Endothelial cell of umbilical vein (primary cell): ENCODE results near the gene FBN2. TPM values are rescaled to one million over a fixed set of nuclear protein-coding genes. Genes with fewer than 3 reads are reported as not detected.

ENCODE experiments used
- BruUV-seq: library from RNA; stranded (reverse); fragments of 400-500 nt; replicated peaks from 2 replicates; lab custom pipeline; 2021; lab: Mats Ljungman, UMichigan
- CTCF ChIA-PET: fragments of 300-600, 350-600 bp; sonication (Branson Sonifier 250); formaldehyde crosslinking; loops from one replicate; lab custom pipeline; 2021; ENCODE audit warnings: antibody characterized with exemption, inconsistent platforms; lab: Charles Lee
- POLR2A ChIA-PET: fragments of 300-600, 350-600 bp; sonication (Branson Sonifier 250); formaldehyde crosslinking; loops from one replicate; lab custom pipeline; 2021; ENCODE audit warnings: antibody characterized with exemption, inconsistent platforms; lab: Charles Lee
- DNase-seq: peaks from one replicate; pipeline ENCODE4 v3.0.0-alpha.2; 2011; ENCODE audit warnings: low read depth, low spot score
- FAIRE-seq: peaks from 2 replicates; lab custom pipeline; 2011; peaks lifted over from hg19 to GRCh38; lab: Jason Lieb, UNC
- H2AFZ ChIP-seq: 2 replicates; pipeline ENCODE4 v1.6.0; 2012; ENCODE audit warnings: low read depth, low read length, control low read depth, inconsistent platforms
- H3K27ac ChIP-seq: 2 replicates; pipeline ENCODE4 v1.5.1; 2011; ENCODE audit warnings: low read depth, mild to moderate bottlenecking, control low read depth, low read length, moderate library complexity; ENCODE audit not compliant: insufficient read depth
- H3K27me3 ChIP-seq, 2 experiments: 2 replicates each; pipeline versions ENCODE4 v1.6.0 to v1.6.1; 2011; ENCODE audit warnings: low read length in 2 of 2, mixed read lengths in 1 of 2; ENCODE audit not compliant: control insufficient read depth in 2 of 2, insufficient read depth in 2 of 2
- H3K36me3 ChIP-seq, 2 experiments: 2 replicates in 1 of 2; 3 replicates in 1 of 2; pipeline ENCODE4 v1.5.1; 2011; ENCODE audit warnings: low read length in 2 of 2, mild to moderate bottlenecking in 1 of 2, moderate library complexity in 1 of 2; ENCODE audit not compliant: control insufficient read depth in 2 of 2, insufficient read depth in 2 of 2; ENCODE audit errors: extremely low read depth in 1 of 2
- H3K4me1 ChIP-seq: 3 replicates; pipeline ENCODE4 v1.5.1; 2011; ENCODE audit warnings: mild to moderate bottlenecking, low read length; ENCODE audit not compliant: control insufficient read depth, insufficient read depth; ENCODE audit errors: extremely low read depth
- H3K4me2 ChIP-seq: 2 replicates; pipeline ENCODE4 v1.6.1; 2011; ENCODE audit warnings: low read length, control low read depth, mixed read lengths; ENCODE audit not compliant: insufficient read depth
- H3K4me3 ChIP-seq, 3 experiments: fragments of 200-600 bp in 1 of 3; sonication (generic), shearing (Covaris generic) in 1 of 3; replicated peaks in 1 of 3; 2 replicates each; pipeline ENCODE4 v1.5.1; 2011 to 2016; ENCODE audit warnings: control low read depth in 3 of 3, low read length in 3 of 3, mild to moderate bottlenecking in 2 of 3, inconsistent platforms in 1 of 3, low read depth in 1 of 3, moderate library complexity in 1 of 3; ENCODE audit not compliant: insufficient read depth in 1 of 3
- H3K79me2 ChIP-seq: 2 replicates; pipeline ENCODE4 v1.6.0; 2012; ENCODE audit warnings: low read length, inconsistent platforms; ENCODE audit not compliant: control insufficient read depth, insufficient read depth
- H3K9ac ChIP-seq: replicated peaks from 2 replicates; pipeline ENCODE3; 2011; ENCODE audit warnings: low read length, control low read depth; ENCODE audit not compliant: insufficient read depth; ENCODE audit errors: extremely low read depth
- H3K9me1 ChIP-seq: replicated peaks from 3 replicates; pipeline ENCODE4 v1.6.0; 2011; ENCODE audit warnings: mild to moderate bottlenecking, low read length; ENCODE audit not compliant: control insufficient read depth, insufficient read depth; ENCODE audit errors: extremely low read depth
- H3K9me3 ChIP-seq: replicated peaks from 2 replicates; pipeline ENCODE4 v1.5.1; 2012; ENCODE audit warnings: low read length, inconsistent platforms; ENCODE audit not compliant: control insufficient read depth, insufficient read depth
- H4K20me1 ChIP-seq: replicated peaks from 2 replicates; pipeline ENCODE3; 2011; ENCODE audit warnings: mild to moderate bottlenecking, low read length; ENCODE audit not compliant: control insufficient read depth, insufficient read depth; ENCODE audit errors: extremely low read depth
- CTCF ChIP-seq, 2 donors: IDR thresholded peaks; 1 replicate in 1 of 2; 2 replicates in 1 of 2; pipeline ENCODE4 v1.5.1; 2011; ENCODE audit warnings: low read length in 2 of 2, mild to moderate bottlenecking in 2 of 2, moderate library complexity in 2 of 2, control low read depth in 1 of 2, inconsistent platforms in 1 of 2, low read depth in 1 of 2; ENCODE audit not compliant: insufficient read depth in 1 of 2; ENCODE audit errors: extremely low read depth in 1 of 2
- EZH2 ChIP-seq: IDR thresholded peaks from 2 replicates; pipeline ENCODE4 v1.6.1; 2012; ENCODE audit warnings: borderline replicate concordance, low read depth, mild to moderate bottlenecking, moderate library complexity, low read length, inconsistent platforms; ENCODE audit not compliant: severe bottlenecking
- JUN ChIP-seq: IDR thresholded peaks from 2 replicates; pipeline ENCODE4 v1.6.1; 2011; ENCODE audit warnings: borderline replicate concordance, low read depth; ENCODE audit not compliant: insufficient read length, insufficient read depth
- MAX ChIP-seq: IDR thresholded peaks from 2 replicates; pipeline ENCODE4 v1.6.1; 2011; ENCODE audit not compliant: insufficient read depth, insufficient read length
- MYC ChIP-seq: IDR thresholded peaks from one replicate; pipeline ENCODE4 v1.6.1; 2011; ENCODE audit warnings: mild to moderate bottlenecking, low read depth, low read length
- dilution Hi-C: fragments of 300-500 bp; cut with MboI; formaldehyde crosslinking; loops from one replicate; pipeline ENCODE4 v1.15.0; 2019; ENCODE audit warnings: low sequenced_read_pairs; ENCODE audit not compliant: extremely low pct_ligation_motif_present
- intact Hi-C: fragments of 100-400 bp; cut with micrococcal nuclease; formaldehyde crosslinking; loops from one replicate; pipeline ENCODE4 v1.10.0; 2022
- polyA plus RNA-seq, 4 experiments: library from polyadenylated mRNA; depleted of rRNA in 3 of 4; stranded (reverse) in 3 of 4; unstranded in 1 of 4; fragments of >200 nt; gene quantifications; 2 replicates each; pipeline versions ENCODE4 v1.2.1 to v1.2.3, GENCODE V29; 2011 to 2012; ENCODE audit warnings: missing spikeins in 1 of 4
- total RNA-seq: library from RNA; stranded (reverse); gene quantifications from 2 replicates; pipeline ENCODE4 v1.2.3, GENCODE V29; 2021

FBN2 gene
- total and polyA plus RNA-seq, 2 donors (not counting 3 experiments of a cell fraction or from before 2014, with no cell fraction given) = 21.8 to 57.4 TPM

GRCh38 chr5:128534726-128535125 is 3.3 kb downstream of the FBN2 start:
- H3K27me3 ChIP-seq = no peaks in the 10 kb centered on the region
- H3K4me3 ChIP-seq = no peak overlapping the region

More at GRCh38 chr5:128534726-128535125, 3.3 kb downstream of the FBN2 start:
- Histone ChIP-seq H3K9me3 (no peaks in the 10 kb centered on the region), H3K9me1 (no peaks in the 10 kb centered on the region), H3K4me1 (peaks cover 2% of the 10 kb centered on the region), H2AFZ (no peak overlapping the region), H4K20me1 (no peaks in the 10 kb centered on the region), H3K4me2 (no peak overlapping the region), H3K79me2 (no peaks in the 10 kb centered on the region), H3K9ac (no peak overlapping the region), H3K27ac (no peak overlapping the region), H3K36me3 (no peaks in the 10 kb centered on the region)
- FAIRE-seq = no peak
- DNase-seq = no peak
- ChIA-PET CTCF (interaction anchor here (1.6 kb wide), 1 partner anchor 309 kb away, joined by 5 read pairs; no protein-coding TSS in a partner anchor), POLR2A (no interaction called here)
- no peak for TF ChIP-seq MYC
- no peak for TF ChIP-seq MAX
- no peak for TF ChIP-seq CTCF (IDR thresholded peaks at IDR 0.05; ENCODE audit: extremely low read depth in 1 of 2, insufficient read depth in 1 of 2, low read depth in 1 of 2, low read length in 2 of 2)
- TF ChIP-seq JUN = no peak
- no peak for TF ChIP-seq EZH2
- dilution Hi-C loops = no loop called here
- BruUV-seq = no TSS peak
- intact Hi-C loops = loop anchor here (5.0 kb wide), 2 partner anchors 122 to 293 kb away; no protein-coding TSS in a partner anchor
